ENCODE measurements around the gene MYO15A. TPM values are rescaled to one million over a fixed set of nuclear protein-coding genes. Genes with fewer than 3 reads are reported as not detected.

Gene MYO15A
- total RNA-seq, 2 experiments from 2014 or later = 0.31 to 0.40 TPM

DNA sequence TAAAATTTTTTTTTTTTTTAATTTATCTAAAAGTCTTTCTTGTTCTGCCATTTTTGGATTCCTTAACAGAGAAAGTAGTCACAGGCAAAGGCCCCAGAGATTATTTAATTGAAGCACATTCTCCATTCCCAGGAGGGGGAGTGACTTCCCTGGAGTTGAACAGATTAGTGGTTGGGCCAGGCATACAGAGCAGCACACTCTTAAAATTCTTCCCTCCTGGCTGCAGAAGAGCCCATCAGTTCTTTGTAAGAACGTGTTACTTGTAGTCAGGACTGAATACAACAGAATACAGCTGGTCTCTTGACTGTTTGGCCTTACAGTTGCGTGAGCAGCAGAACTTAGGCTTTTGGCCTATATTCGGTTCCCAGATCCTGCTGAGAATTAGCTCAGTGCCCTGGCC is 76.8 kb downstream of the MYO15A start:
- H3K4me1 Mint-ChIP-seq (ENCODE audit: low read depth) = peaks cover 64% of the 10 kb centered on the region
- DNase-seq = no peak
- H3K27ac Mint-ChIP-seq = peak overlapping the region; percentile 85
- H3K36me3 Mint-ChIP-seq (ENCODE audit: low read depth) = peaks cover 37% of the 10 kb centered on the region
- no peaks in the 10 kb centered on the region for H3K9me3 Mint-ChIP-seq
- CTCF ChIA-PET = interaction anchor here (1.4 to 1.6 kb wide), 2 partner anchors 14 to 40 kb away, joined by 3 to 5 read pairs; no protein-coding TSS in a partner anchor
- intact Hi-C loops (cut with micrococcal nuclease) = loop anchor here (10.0 kb wide), 1 partner anchor 711 kb away; the partner anchor contains the start of gene MED9
- peak overlapping the region; percentile 96 for H3K4me3 Mint-ChIP-seq
- no peaks in the 10 kb centered on the region for H3K27me3 Mint-ChIP-seq (ENCODE audit: low read depth)

- intact Hi-C loops (cut with micrococcal nuclease) = loop anchor here (10.0 kb wide), 1 partner anchor 711 kb away; the partner anchor contains the start of gene MED9
- Mint-ChIP-seq H3K36me3 (ENCODE audit: low read depth) (peaks cover 37% of the 10 kb centered on the region), H3K27me3 (ENCODE audit: low read depth) (no peaks in the 10 kb centered on the region), H3K4me1 (ENCODE audit: low read depth) (peaks cover 65% of the 10 kb centered on the region), H3K4me3 (peak overlapping the region; percentile 96), H3K27ac (peak overlapping the region; percentile 85), H3K9me3 (no peaks in the 10 kb centered on the region)
- CTCF ChIA-PET = interaction anchor here (1.4 to 1.6 kb wide), 2 partner anchors 13 to 40 kb away, joined by 3 to 5 read pairs; no protein-coding TSS in a partner anchor
- DNase-seq = no peak
Observed at GRCh38 chr17:18185832-18186626, 77.5 kb downstream of the MYO15A start.

GRCh38 chr17:18186627-18186982 is 78.0 kb downstream of the MYO15A start:
- Mint-ChIP-seq H3K4me1 (ENCODE audit: low read depth) (peaks cover 65% of the 10 kb centered on the region), H3K27ac (peak overlapping the region; percentile 69), H3K9me3 (no peaks in the 10 kb centered on the region), H3K4me3 (peak overlapping the region; percentile 96), H3K27me3 (ENCODE audit: low read depth) (no peaks in the 10 kb centered on the region), H3K36me3 (ENCODE audit: low read depth) (peaks cover 37% of the 10 kb centered on the region)
- intact Hi-C loops (cut with micrococcal nuclease) = loop anchor here (10.0 kb wide), 1 partner anchor 712 kb away; the partner anchor contains the start of gene MED9
- CTCF ChIA-PET = interaction anchor here (1.4 to 1.6 kb wide), 2 partner anchors 12 to 41 kb away, joined by 3 to 5 read pairs; no protein-coding TSS in a partner anchor
- no peak for DNase-seq

DNA sequence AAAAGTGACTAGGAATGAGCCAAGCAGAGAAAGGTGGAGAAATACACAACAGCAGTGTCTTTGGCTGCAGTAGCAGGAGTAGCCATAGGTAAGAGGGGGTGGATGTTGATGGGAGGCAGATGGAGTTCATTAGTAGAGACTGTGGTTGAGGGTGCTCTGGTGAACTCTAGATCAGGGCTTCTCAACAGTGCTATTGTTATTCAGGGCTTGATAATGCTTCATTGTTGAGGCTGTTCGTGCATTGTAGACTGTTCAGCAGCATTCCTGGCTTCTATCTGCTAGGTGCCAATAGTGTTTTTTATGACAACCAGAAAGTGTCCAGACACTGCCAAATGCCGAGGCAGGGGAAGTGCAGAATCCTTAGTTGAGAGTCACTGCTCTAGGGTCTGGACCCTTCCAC is 78.7 kb downstream of the MYO15A start:
- no peak for DNase-seq
- Mint-ChIP-seq H3K4me3 (peak overlapping the region; percentile 96), H3K36me3 (ENCODE audit: low read depth) (peaks cover 37% of the 10 kb centered on the region), H3K9me3 (no peaks in the 10 kb centered on the region), H3K27me3 (ENCODE audit: low read depth) (no peaks in the 10 kb centered on the region), H3K27ac (peak overlapping the region; percentile 69), H3K4me1 (ENCODE audit: low read depth) (peaks cover 65% of the 10 kb centered on the region)
- CTCF ChIA-PET = no interaction called here
- intact Hi-C loops (cut with micrococcal nuclease) = loop anchor here (10.0 kb wide), 1 partner anchor 712 kb away; the partner anchor contains the start of gene MED9

DNA sequence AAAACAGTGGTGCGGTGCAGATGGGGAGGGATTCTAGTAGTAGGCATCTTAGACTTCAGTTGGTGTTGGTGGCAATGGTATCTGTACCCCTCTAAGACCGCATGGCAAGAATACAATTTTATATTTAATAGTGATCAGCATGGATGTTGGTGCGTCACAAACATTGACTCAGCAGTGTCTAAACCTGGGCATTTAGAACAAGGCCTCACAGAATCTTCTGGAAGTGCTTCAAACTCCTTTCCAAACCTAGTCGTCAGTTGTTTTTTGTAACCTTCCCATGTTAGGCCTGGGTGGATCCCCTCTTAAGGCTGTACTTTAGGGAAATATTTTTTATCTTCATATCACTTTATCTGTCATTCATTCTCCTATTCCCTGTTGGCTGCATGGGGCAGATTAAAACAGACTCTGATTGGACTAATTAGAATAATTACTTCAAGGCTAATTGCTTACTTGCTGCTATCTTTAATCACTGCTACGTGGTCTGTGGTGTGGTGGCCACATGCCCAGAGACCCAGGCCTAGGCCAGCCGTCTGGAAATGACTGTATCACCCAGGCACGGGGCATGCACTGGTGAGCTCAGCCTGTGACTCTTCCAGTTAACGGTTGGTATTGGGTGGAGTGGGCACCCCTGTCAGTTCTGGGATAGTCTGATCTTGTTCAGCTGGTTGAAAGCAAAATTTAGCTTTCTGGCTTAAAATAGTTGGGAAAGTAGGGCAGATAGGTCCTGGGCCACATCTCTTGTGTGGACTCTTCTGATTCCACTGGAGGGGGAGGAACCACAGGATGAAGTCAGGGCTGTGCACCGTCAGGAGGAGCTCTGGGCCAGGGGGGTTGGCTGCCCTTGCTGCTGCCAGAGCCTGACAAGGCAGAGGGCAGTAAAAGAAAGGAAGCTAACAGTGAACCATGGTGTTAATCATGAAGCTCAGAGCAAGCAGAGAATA is 79.5 kb downstream of the MYO15A start:
- intact Hi-C loops (cut with micrococcal nuclease) = loop anchor here (10.0 kb wide), 1 partner anchor 713 kb away; the partner anchor contains the start of gene MED9
- CTCF ChIA-PET = interaction anchor here (0.7 to 1.8 kb wide), 6 partner anchors 28 to 228 kb away, joined by 3 to 4 read pairs (median 4); no protein-coding TSS in a partner anchor
- peaks cover 68% of the 10 kb centered on the region for H3K4me1 Mint-ChIP-seq (ENCODE audit: low read depth)
- peak overlapping the region; percentile 96 for H3K4me3 Mint-ChIP-seq
- peaks cover 37% of the 10 kb centered on the region for H3K36me3 Mint-ChIP-seq (ENCODE audit: low read depth)
- no peaks in the 10 kb centered on the region for H3K27me3 Mint-ChIP-seq (ENCODE audit: low read depth)
- no peaks in the 10 kb centered on the region for H3K9me3 Mint-ChIP-seq
- H3K27ac Mint-ChIP-seq = peak overlapping the region; percentile 54
- DNase-seq = peak; percentile 14

DNA sequence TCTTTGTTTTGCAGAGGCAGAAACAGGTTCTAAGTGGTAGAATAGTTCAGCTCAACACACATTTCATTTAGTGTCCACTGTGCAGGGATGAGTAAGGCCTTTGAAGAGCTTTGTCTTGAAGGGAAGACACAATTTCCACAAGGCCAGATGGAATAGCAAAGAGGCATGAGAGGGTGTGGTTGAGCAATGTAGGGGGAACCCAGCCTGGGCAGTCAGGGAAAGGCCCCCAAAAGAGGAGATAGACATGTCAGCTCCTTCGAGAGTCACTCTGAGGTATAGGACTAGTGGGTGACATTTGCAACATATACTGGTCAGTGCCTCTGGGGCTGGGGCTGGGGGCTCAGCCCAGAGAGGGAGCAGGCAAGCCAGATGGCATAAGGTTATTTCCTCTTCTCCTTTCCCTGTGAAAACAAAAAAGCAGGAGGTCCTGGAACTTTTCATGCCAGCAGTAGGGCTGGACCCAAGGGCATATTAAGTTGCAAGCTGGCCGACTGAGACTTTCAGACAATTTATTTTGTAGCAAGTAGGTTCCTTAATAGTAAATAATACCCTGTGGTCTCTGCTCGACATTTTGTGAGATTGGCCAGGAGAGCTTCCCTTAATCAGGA is 82.2 kb downstream of the MYO15A start:
- H3K27me3 Mint-ChIP-seq (ENCODE audit: low read depth) = no peaks in the 10 kb centered on the region
- intact Hi-C loops (cut with micrococcal nuclease) = no loop called here
- H3K9me3 Mint-ChIP-seq = no peaks in the 10 kb centered on the region
- DNase-seq = no peak
- H3K4me1 Mint-ChIP-seq (ENCODE audit: low read depth) = peaks cover 75% of the 10 kb centered on the region
- CTCF ChIA-PET = interaction anchor here (0.6 to 2.8 kb wide), 6 partner anchors 8 to 272 kb away, joined by 3 to 10 read pairs (median 4); no protein-coding TSS in a partner anchor
- H3K27ac Mint-ChIP-seq = peak overlapping the region; percentile 47
- H3K36me3 Mint-ChIP-seq (ENCODE audit: low read depth) = peaks cover 39% of the 10 kb centered on the region
- no peak overlapping the region for H3K4me3 Mint-ChIP-seq

DNA sequence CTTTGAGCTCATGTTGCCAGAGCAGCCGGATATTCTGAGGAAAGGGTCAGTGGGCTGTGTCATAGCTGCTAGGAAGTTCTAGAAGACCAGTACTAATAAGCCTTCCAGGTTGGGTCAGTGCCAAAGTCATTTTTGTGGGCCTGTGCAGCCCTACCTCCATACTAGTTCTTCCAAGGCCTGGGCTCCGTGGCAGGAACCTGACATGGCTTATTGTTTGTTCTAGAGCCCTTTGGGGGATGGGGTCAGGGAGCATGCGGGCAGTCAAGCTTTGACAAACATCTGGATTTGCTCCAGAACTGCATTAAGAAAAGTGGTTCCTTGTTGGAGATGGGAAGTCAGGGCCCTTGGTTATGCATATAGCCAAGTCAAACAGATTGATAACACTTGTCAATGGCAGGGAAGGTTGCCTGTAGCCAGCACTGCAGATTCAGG is 82.7 kb downstream of the MYO15A start:
- Mint-ChIP-seq H3K9me3 (no peaks in the 10 kb centered on the region), H3K4me1 (ENCODE audit: low read depth) (peaks cover 73% of the 10 kb centered on the region), H3K27me3 (ENCODE audit: low read depth) (no peaks in the 10 kb centered on the region), H3K36me3 (ENCODE audit: low read depth) (peaks cover 42% of the 10 kb centered on the region), H3K4me3 (no peak overlapping the region), H3K27ac (no peak overlapping the region)
- CTCF ChIA-PET = interaction anchor here (0.5 to 2.8 kb wide), 2 partner anchors 9 to 19 kb away, joined by 3 to 10 read pairs; no protein-coding TSS in a partner anchor
- no peak for DNase-seq
- intact Hi-C loops (cut with micrococcal nuclease) = no loop called here

DNA sequence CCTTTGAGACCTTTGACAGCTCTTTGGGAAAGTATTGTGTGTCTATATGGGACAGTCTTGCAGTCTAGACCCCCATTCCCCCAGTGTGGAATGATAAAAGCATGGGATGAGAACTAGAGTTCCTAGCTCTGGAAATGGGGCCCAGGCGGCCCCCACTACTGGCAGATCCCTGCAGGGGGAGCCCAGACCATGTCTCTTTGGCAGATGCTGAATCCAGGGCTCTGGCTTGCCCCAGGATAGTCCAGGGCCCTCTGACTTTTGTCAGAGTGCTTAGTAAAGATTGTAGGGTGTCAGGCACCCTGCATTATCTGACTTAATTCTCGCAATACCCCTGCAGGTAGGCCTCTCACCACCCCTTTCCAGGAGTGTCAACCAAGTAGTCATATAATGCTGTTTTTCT is 83.4 kb downstream of the MYO15A start:
- peaks cover 42% of the 10 kb centered on the region for H3K36me3 Mint-ChIP-seq (ENCODE audit: low read depth)
- intact Hi-C loops (cut with micrococcal nuclease) = no loop called here
- no peak overlapping the region for H3K27ac Mint-ChIP-seq
- no peaks in the 10 kb centered on the region for H3K9me3 Mint-ChIP-seq
- no peak for DNase-seq
- no peak overlapping the region for H3K4me3 Mint-ChIP-seq
- H3K27me3 Mint-ChIP-seq (ENCODE audit: low read depth) = no peaks in the 10 kb centered on the region
- CTCF ChIA-PET = interaction anchor here (0.5 to 2.8 kb wide), 2 partner anchors 10 to 18 kb away, joined by 3 to 10 read pairs; no protein-coding TSS in a partner anchor
- H3K4me1 Mint-ChIP-seq (ENCODE audit: low read depth) = peaks cover 67% of the 10 kb centered on the region

- H3K27ac Mint-ChIP-seq = no peak overlapping the region
- CTCF ChIA-PET = no interaction called here
- intact Hi-C loops (cut with micrococcal nuclease) = no loop called here
- peaks cover 31% of the 10 kb centered on the region for H3K36me3 Mint-ChIP-seq (ENCODE audit: low read depth)
- H3K9me3 Mint-ChIP-seq = no peaks in the 10 kb centered on the region
- DNase-seq = no peak
- H3K4me1 Mint-ChIP-seq (ENCODE audit: low read depth) = peaks cover 68% of the 10 kb centered on the region
- H3K27me3 Mint-ChIP-seq (ENCODE audit: low read depth) = no peaks in the 10 kb centered on the region
- H3K4me3 Mint-ChIP-seq = no peak overlapping the region
Observed at GRCh38 chr17:18194394-18194793, 85.8 kb downstream of the MYO15A start.

GRCh38 chr17:18194804-18195203 is 86.2 kb downstream of the MYO15A start:
- no peak for DNase-seq
- CTCF ChIA-PET = interaction anchor here (0.7 to 0.9 kb wide), 2 partner anchors 52 to 123 kb away, joined by 3 read pairs; no protein-coding TSS in a partner anchor
- H3K9me3 Mint-ChIP-seq = no peaks in the 10 kb centered on the region
- intact Hi-C loops (cut with micrococcal nuclease) = no loop called here
- no peaks in the 10 kb centered on the region for H3K27me3 Mint-ChIP-seq (ENCODE audit: low read depth)
- H3K4me1 Mint-ChIP-seq (ENCODE audit: low read depth) = peaks cover 64% of the 10 kb centered on the region
- no peak overlapping the region for H3K4me3 Mint-ChIP-seq
- no peak overlapping the region for H3K27ac Mint-ChIP-seq
- peaks cover 27% of the 10 kb centered on the region for H3K36me3 Mint-ChIP-seq (ENCODE audit: low read depth)

GRCh38 chr17:18195246-18195645 is 86.7 kb downstream of the MYO15A start:
- no peak overlapping the region for H3K4me3 Mint-ChIP-seq
- peaks cover 27% of the 10 kb centered on the region for H3K36me3 Mint-ChIP-seq (ENCODE audit: low read depth)
- DNase-seq = no peak
- CTCF ChIA-PET = interaction anchor here (0.7 to 0.9 kb wide), 2 partner anchors 52 to 124 kb away, joined by 3 read pairs; no protein-coding TSS in a partner anchor
- H3K4me1 Mint-ChIP-seq (ENCODE audit: low read depth) = peaks cover 63% of the 10 kb centered on the region
- H3K27ac Mint-ChIP-seq = peak overlapping the region; percentile 16
- H3K9me3 Mint-ChIP-seq = no peaks in the 10 kb centered on the region
- no peaks in the 10 kb centered on the region for H3K27me3 Mint-ChIP-seq (ENCODE audit: low read depth)
- intact Hi-C loops (cut with micrococcal nuclease) = no loop called here
